Fibroblast of lung (primary cell): ENCODE data around the gene EPAS1.

Experiments
- CTCF ChIP-seq, 2 donors: IDR thresholded peaks in 1 of 2; conservative IDR thresholded peaks in 1 of 2; 1 replicate in 1 of 2; 2 replicates in 1 of 2; pipeline ENCODE4 v1.5.1; 2011 to 2012; ENCODE audit warnings: low read length in 2 of 2, control low read depth in 1 of 2, inconsistent platforms in 1 of 2, low read depth in 1 of 2, mild to moderate bottlenecking in 1 of 2
- EZH2 ChIP-seq: IDR thresholded peaks from 2 replicates; pipeline ENCODE4 v1.5.1; 2012; ENCODE audit warnings: low read length, control low read depth, mild to moderate bottlenecking; ENCODE audit errors: missing control alignments

- TF ChIP-seq EZH2 (no peak), CTCF (conservative IDR thresholded peaks at IDR 0.05 in 1 of 2, IDR thresholded peaks at IDR 0.05 in 1 of 2; ENCODE audit: low read depth in 1 of 2, low read length in 2 of 2) (no peak)
Observed at GRCh38 chr2:46363535-46364170, 66.4 kb downstream of the EPAS1 start.
